Thymus (tissue), 11 donors: ENCODE data around the gene G6PC1. TPM values are rescaled to one million over a fixed set of nuclear protein-coding genes. Genes with fewer than 3 reads are reported as not detected.
A peak's percentile ranks its signal among the peaks of the same experiment; 100 is the strongest.
"Not testable (repeated sequence)": the region's sequence is repeated elsewhere in the genome, so short reads cannot be mapped to it uniquely, and the experiment has no call there.

ENCODE experiments used
- DNase-seq, 9 donors: peaks; one replicate each; pipeline ENCODE4 v3.0.0-alpha.2; 2013; ENCODE audit warnings: low spot score in 9 of 9, low read depth in 6 of 9, missing footprints in 1 of 9
- H3K27ac ChIP-seq, 2 donors: one replicate each; pipeline ENCODE4 v1.5.1; 2013; ENCODE audit warnings: control low read depth in 1 of 2, low read depth in 1 of 2, low read length in 1 of 2, mild to moderate bottlenecking in 1 of 2, moderate library complexity in 1 of 2
- H3K27me3 ChIP-seq, 2 donors: one replicate each; pipeline ENCODE4 v1.5.1; 2013; ENCODE audit warnings: low read length in 1 of 2; ENCODE audit not compliant: control insufficient read depth in 2 of 2, insufficient read depth in 1 of 2
- H3K36me3 ChIP-seq, 2 donors: one replicate each; pipeline ENCODE4 v1.5.1; 2013; ENCODE audit warnings: low read length in 1 of 2, mild to moderate bottlenecking in 1 of 2, moderate library complexity in 1 of 2; ENCODE audit not compliant: control insufficient read depth in 2 of 2, insufficient read depth in 2 of 2
- H3K4me1 ChIP-seq, 2 donors: one replicate each; pipeline ENCODE4 v1.5.1; 2013; ENCODE audit warnings: low read length in 2 of 2; ENCODE audit not compliant: control insufficient read depth in 2 of 2, insufficient read depth in 2 of 2
- H3K4me3 ChIP-seq, 2 donors: one replicate each; pipeline ENCODE4 v1.5.1; 2013; ENCODE audit warnings: low read length in 2 of 2, control low read depth in 1 of 2, mild to moderate bottlenecking in 1 of 2
- H3K9me3 ChIP-seq, 2 donors: one replicate each; pipeline ENCODE4 v1.5.1; 2013; ENCODE audit warnings: low read length in 1 of 2, mild to moderate bottlenecking in 1 of 2; ENCODE audit not compliant: control insufficient read depth in 2 of 2, insufficient read depth in 1 of 2
- WGBS: extraction: QIAGEN DNeasy Blood & Tissue Kit; methylation state at CpG from one replicate; pipeline ENCODE4 v1.1.7; 2013; 5-methylcytosine and 5-hydroxymethylcytosine counted together
- polyA plus RNA-seq: library from polyadenylated mRNA; stranded (reverse); fragments of 200-250 nt; gene quantifications from one replicate; pipeline ENCODE4 v1.2.3, GENCODE V29; 2013
- total RNA-seq: library from RNA; stranded (reverse); fragments of 120-200 nt; gene quantifications from one replicate; pipeline ENCODE4 v1.2.4, GENCODE V29; 2013
- donor health status: healthy.

G6PC1 gene
- total and polyA plus RNA-seq, 2 donors, result 0.05 to 0.07 TPM

- H3K27ac ChIP-seq, result no peak overlapping the region
- H3K36me3 ChIP-seq, result no peaks in the 10 kb centered on the region
- H3K9me3 ChIP-seq, result no peaks in the 10 kb centered on the region
- no peak overlapping the region for H3K4me3 ChIP-seq
- no peaks in the 10 kb centered on the region for H3K27me3 ChIP-seq
- DNase-seq, result no peak
- WGBS, result 28% methylated on average over 3 of the region's 3 CpGs
- H3K4me1 ChIP-seq, result peaks cover 0 to 3% of the 10 kb centered on the region in 2 donors
Measured at GRCh38 chr17:42920922-42921321, 20.3 kb downstream of the G6PC1 start.

GRCh38 chr17:42922294-42922693, 21.7 kb downstream of the G6PC1 start:
- H3K4me3 ChIP-seq, result no peak overlapping the region
- no peaks in the 10 kb centered on the region for H3K9me3 ChIP-seq
- WGBS, result 89% methylated on average over 7 of the region's 7 CpGs
- DNase-seq, result no peak
- H3K36me3 ChIP-seq, result no peaks in the 10 kb centered on the region
- H3K27me3 ChIP-seq, result no peaks in the 10 kb centered on the region
- peaks cover 0 to 3% of the 10 kb centered on the region in 2 donors for H3K4me1 ChIP-seq
- no peak overlapping the region for H3K27ac ChIP-seq

- H3K9me3 ChIP-seq, H3K4me1 ChIP-seq, H3K4me3 ChIP-seq, DNase-seq, H3K36me3 ChIP-seq, H3K27ac ChIP-seq, H3K27me3 ChIP-seq: not testable (repeated sequence)
- whole genome bisulfite sequencing, result 97% methylated on average over 7 of the region's 7 CpGs
Measured at GRCh38 chr17:42923472-42923871, 22.9 kb downstream of the G6PC1 start.

GRCh38 chr17:42924891-42925290, 24.3 kb downstream of the G6PC1 start:
- H3K27ac ChIP-seq, result no peak overlapping the region
- peak in 1 of 9 donors; percentile 2 for DNase-seq

GRCh38 chr17:42928714-42929496, 28.3 kb downstream of the G6PC1 start:
- WGBS, result 54% methylated on average over 9 of the region's 9 CpGs
- DNase-seq, result peak; percentile 11 to 71 (median 28)
- Histone ChIP-seq H3K27ac (peak overlapping the region in 1 of 2 donors; percentile 34), H3K4me1 (peaks cover 0 to 10% of the 10 kb centered on the region in 2 donors), H3K36me3 (no peaks in the 10 kb centered on the region), H3K4me3 (no peak overlapping the region), H3K27me3 (peaks cover 0 to under 1% of the 10 kb centered on the region in 2 donors), H3K9me3 (no peaks in the 10 kb centered on the region)

More at GRCh38 chr17:42924891-42925290, 24.3 kb downstream of the G6PC1 start:
- WGBS, result 18% methylated on average over 5 of the region's 5 CpGs
- H3K9me3 ChIP-seq, result no peaks in the 10 kb centered on the region
- no peaks in the 10 kb centered on the region for H3K27me3 ChIP-seq
- no peak overlapping the region for H3K4me3 ChIP-seq
- peaks cover 0 to 10% of the 10 kb centered on the region in 2 donors for H3K4me1 ChIP-seq
- H3K36me3 ChIP-seq, result no peaks in the 10 kb centered on the region

GRCh38 chr17:42929497-42929844, 28.9 kb downstream of the G6PC1 start:
- no peak for DNase-seq
- peaks cover 0 to 10% of the 10 kb centered on the region in 2 donors for H3K4me1 ChIP-seq
- no peaks in the 10 kb centered on the region for H3K9me3 ChIP-seq
- H3K27me3 ChIP-seq, result peaks cover 0 to 2% of the 10 kb centered on the region in 2 donors
- 96% methylated on average over 1 of the region's 1 CpG for WGBS
- no peak overlapping the region for H3K27ac ChIP-seq
- no peak overlapping the region for H3K4me3 ChIP-seq
- no peaks in the 10 kb centered on the region for H3K36me3 ChIP-seq

- peak in 8 of 9 donors; percentile 10 to 66 (median 16) for DNase-seq
- H3K27me3 ChIP-seq, result peaks cover 0 to 2% of the 10 kb centered on the region in 2 donors
- H3K27ac ChIP-seq, result no peak overlapping the region
- no peaks in the 10 kb centered on the region for H3K9me3 ChIP-seq
- no peaks in the 10 kb centered on the region for H3K36me3 ChIP-seq
- 51% methylated on average over 9 of the region's 9 CpGs for WGBS
- no peak overlapping the region for H3K4me3 ChIP-seq
- H3K4me1 ChIP-seq, result no peaks in the 10 kb centered on the region
Measured at GRCh38 chr17:42937712-42938596, 37.4 kb downstream of the G6PC1 start.

GRCh38 chr17:42944211-42944610, 43.6 kb downstream of the G6PC1 start:
- no peaks in the 10 kb centered on the region for H3K27me3 ChIP-seq
- H3K9me3 ChIP-seq, result no peaks in the 10 kb centered on the region
- H3K4me3 ChIP-seq, result no peak overlapping the region
- no peak overlapping the region for H3K27ac ChIP-seq
- WGBS, result 64% methylated on average over 3 of the region's 3 CpGs
- no peaks in the 10 kb centered on the region for H3K4me1 ChIP-seq
- H3K36me3 ChIP-seq, result peaks cover 2 to 7% of the 10 kb centered on the region in 2 donors
- DNase-seq, result no peak

- H3K4me3 ChIP-seq, result no peak overlapping the region
- peaks cover 23 to 26% of the 10 kb centered on the region in 2 donors for H3K36me3 ChIP-seq
- no peaks in the 10 kb centered on the region for H3K4me1 ChIP-seq
- 96% methylated on average over 1 of the region's 1 CpG for WGBS
- H3K27ac ChIP-seq, result no peak overlapping the region
- DNase-seq, result no peak
- no peaks in the 10 kb centered on the region for H3K27me3 ChIP-seq
- no peaks in the 10 kb centered on the region for H3K9me3 ChIP-seq
Measured at GRCh38 chr17:42946812-42947211, 46.2 kb downstream of the G6PC1 start.
